H1 (cell line): ENCODE data around the gene ANAPC2. TPM values are rescaled to one million over a fixed set of nuclear protein-coding genes. Genes with fewer than 3 reads are reported as not detected.

Source experiments
- CTCF ChIA-PET: fragments of 300-600 bp; sonication (Branson Sonifier 250); formaldehyde crosslinking; loops from one replicate; lab custom pipeline; 2021; ENCODE audit not compliant: partially characterized antibody; lab: Charles Lee
- POLR2A ChIA-PET: fragments of 300-600 bp; sonication (Branson Sonifier 250); formaldehyde crosslinking; loops from one replicate; lab custom pipeline; 2021; ENCODE audit warnings: inconsistent platforms; ENCODE audit not compliant: partially characterized antibody; lab: Charles Lee
- DNase-seq, 2 experiments: peaks; one replicate each; pipeline versions ENCODE4 v3.0.0 to v3.0.0-alpha.2; 2010 to 2022; ENCODE audit warnings: low spot score in 2 of 2, low read depth in 1 of 2, mixed read lengths in 1 of 2
- FAIRE-seq: peaks from 2 replicates; lab custom pipeline; 2011; peaks lifted over from hg19 to GRCh38; lab: Jason Lieb, UNC
- H2AFZ ChIP-seq: 2 replicates; pipeline ENCODE4 v1.8.1; 2012; ENCODE audit warnings: low read length, inconsistent platforms
- H2AK5ac ChIP-seq: 2 replicates; pipeline ENCODE4 v1.6.1; 2013; ENCODE audit warnings: low read depth, low read length
- H2BK120ac ChIP-seq: replicated peaks from 2 replicates; pipeline ENCODE3; 2013; ENCODE audit warnings: low read depth, low read length, inconsistent platforms
- H2BK12ac ChIP-seq: 2 replicates; pipeline ENCODE4 v1.6.1; 2013; ENCODE audit warnings: low read depth, low read length
- H2BK15ac ChIP-seq: 2 replicates; pipeline ENCODE4 v1.6.1; 2013; ENCODE audit warnings: low read length
- H2BK20ac ChIP-seq: 2 replicates; pipeline ENCODE4 v1.6.1; 2013; ENCODE audit warnings: low read length
- H2BK5ac ChIP-seq: 2 replicates; pipeline ENCODE4 v1.6.1; 2013; ENCODE audit warnings: low read depth, low read length
- H3K14ac ChIP-seq: 2 replicates; pipeline ENCODE4 v1.6.1; 2013; ENCODE audit warnings: inconsistent platforms; ENCODE audit not compliant: insufficient read length
- H3K18ac ChIP-seq: 2 replicates; pipeline ENCODE4 v1.6.1; 2013; ENCODE audit warnings: low read length; ENCODE audit errors: extremely low read depth
- H3K23ac ChIP-seq: 2 replicates; pipeline ENCODE4 v1.6.1; 2013; ENCODE audit warnings: inconsistent platforms; ENCODE audit not compliant: insufficient read length
- H3K23me2 ChIP-seq: 2 replicates; pipeline ENCODE4 v1.6.1; 2013; ENCODE audit warnings: low read depth, low read length
- H3K27ac ChIP-seq: 2 replicates; pipeline ENCODE4 v1.6.1; 2011; ENCODE audit warnings: low read depth, low read length, inconsistent platforms
- H3K27me3 ChIP-seq, 4 experiments: replicated peaks in 1 of 4; 1 replicate in 1 of 4; 2 replicates in 3 of 4; pipeline versions ENCODE4 v1.6.1 to v1.8.1; 2011 to 2013; ENCODE audit warnings: low read length in 3 of 4, mild to moderate bottlenecking in 3 of 4, inconsistent platforms in 2 of 4, mixed read lengths in 2 of 4, moderate library complexity in 1 of 4; ENCODE audit not compliant: control insufficient read depth in 3 of 4, insufficient read depth in 3 of 4; ENCODE audit errors: extremely low read depth in 1 of 4
- H3K36me3 ChIP-seq, 4 experiments: 2 replicates each; pipeline versions ENCODE4 v1.6.1 to v1.8.1; 2011 to 2013; ENCODE audit warnings: mild to moderate bottlenecking in 4 of 4, low read length in 3 of 4, moderate library complexity in 2 of 4, control low read depth in 1 of 4, inconsistent platforms in 1 of 4; ENCODE audit not compliant: insufficient read depth in 4 of 4, control insufficient read depth in 2 of 4
- H3K4ac ChIP-seq: replicated peaks from 2 replicates; pipeline ENCODE3; 2013; ENCODE audit warnings: low read length, low read depth, mixed read lengths, inconsistent platforms; ENCODE audit not compliant: insufficient read length
- H3K4me1 ChIP-seq, 4 experiments: replicated peaks in 1 of 4; 1 replicate in 1 of 4; 2 replicates in 3 of 4; pipeline versions ENCODE4 v1.6.1 to v1.8.1; 2011 to 2013; ENCODE audit warnings: low read length in 3 of 4, inconsistent platforms in 2 of 4, mixed read lengths in 1 of 4; ENCODE audit not compliant: insufficient read depth in 4 of 4, control insufficient read depth in 3 of 4
- H3K4me2 ChIP-seq, 2 experiments: 2 replicates each; pipeline versions ENCODE4 v1.6.1 to v1.8.1; 2011 to 2013; ENCODE audit warnings: low read depth in 2 of 2, low read length in 2 of 2, control low read depth in 1 of 2, inconsistent platforms in 1 of 2, mild to moderate bottlenecking in 1 of 2; ENCODE audit not compliant: insufficient read depth in 1 of 2
- H3K4me3 ChIP-seq, 4 experiments: fragments of 200-600, 300-600 bp in 1 of 4; sonication (generic), shearing (Covaris generic), sonication (Bioruptor Twin) in 1 of 4; 2 replicates each; pipeline versions ENCODE4 v1.5.1 to v1.8.1; 2011 to 2016; ENCODE audit warnings: low read length in 4 of 4, low read depth in 3 of 4, control low read depth in 2 of 4, inconsistent platforms in 2 of 4, mild to moderate bottlenecking in 2 of 4, mixed read lengths in 1 of 4, moderate library complexity in 1 of 4; ENCODE audit not compliant: insufficient read depth in 2 of 4; ENCODE audit errors: extremely low read depth in 1 of 4
- H3K56ac ChIP-seq: replicated peaks from 2 replicates; pipeline ENCODE3; 2013; ENCODE audit warnings: low read depth, mild to moderate bottlenecking, mixed read lengths, low read length, inconsistent platforms; ENCODE audit not compliant: insufficient read length
- H3K79me1 ChIP-seq: 2 replicates; pipeline ENCODE4 v1.6.1; 2013; ENCODE audit warnings: low read depth, low read length, control low read depth
- H3K79me2 ChIP-seq, 2 experiments: 2 replicates each; pipeline versions ENCODE4 v1.6.1 to v1.8.1; 2012 to 2013; ENCODE audit warnings: low read length in 2 of 2, mild to moderate bottlenecking in 2 of 2, inconsistent platforms in 1 of 2; ENCODE audit not compliant: insufficient read depth in 2 of 2, control insufficient read depth in 1 of 2
- H3K9ac ChIP-seq, 4 experiments: replicated peaks in 1 of 4; 1 replicate in 1 of 4; 2 replicates in 3 of 4; pipeline versions ENCODE4 v1.6.1 to v1.8.1; 2011 to 2013; ENCODE audit warnings: low read depth in 3 of 4, low read length in 3 of 4, control low read depth in 2 of 4, mild to moderate bottlenecking in 2 of 4, moderate library complexity in 2 of 4, inconsistent platforms in 1 of 4; ENCODE audit errors: extremely low read depth in 1 of 4
- H3K9me3 ChIP-seq, 2 experiments: 2 replicates each; pipeline versions ENCODE4 v1.6.1 to v1.8.1; 2012 to 2013; ENCODE audit warnings: mild to moderate bottlenecking in 2 of 2, moderate library complexity in 2 of 2, control low read depth in 1 of 2, inconsistent platforms in 1 of 2, low read depth in 1 of 2, low read length in 1 of 2, mixed read lengths in 1 of 2; ENCODE audit not compliant: insufficient read depth in 2 of 2
- H4K20me1 ChIP-seq, 2 experiments: replicated peaks in 1 of 2; 2 replicates each; pipeline versions ENCODE3 to v1.8.1; 2011 to 2013; ENCODE audit warnings: inconsistent platforms in 2 of 2, low read length in 2 of 2, mild to moderate bottlenecking in 1 of 2; ENCODE audit not compliant: insufficient read depth in 2 of 2, control insufficient read depth in 1 of 2
- H4K5ac ChIP-seq: 2 replicates; pipeline ENCODE4 v1.6.1; 2013; ENCODE audit warnings: low read length, low read depth, mixed read lengths, inconsistent platforms; ENCODE audit not compliant: insufficient read length
- H4K8ac ChIP-seq: 2 replicates; pipeline ENCODE4 v1.8.0; 2013; ENCODE audit warnings: mild to moderate bottlenecking, moderate library complexity, low read length, inconsistent platforms; ENCODE audit not compliant: insufficient read depth; ENCODE audit errors: extremely low read depth
- H4K91ac ChIP-seq: replicated peaks from 2 replicates; pipeline ENCODE3; 2013; ENCODE audit warnings: low read length, mixed read lengths, inconsistent platforms; ENCODE audit not compliant: insufficient read length
- BRCA1 ChIP-seq: IDR thresholded peaks from 2 replicates; pipeline ENCODE4 v1.6.1; 2012; ENCODE audit warnings: low read depth, low read length, improper control_type of control experiment
- CEBPB ChIP-seq: IDR thresholded peaks from 2 replicates; pipeline ENCODE4 v1.6.1; 2012; ENCODE audit warnings: low read depth, low read length
- CHD1 ChIP-seq: IDR thresholded peaks from 2 replicates; pipeline ENCODE4 v1.6.1; 2012; ENCODE audit warnings: low read depth, low read length, improper control_type of control experiment
- EGR1 ChIP-seq: IDR thresholded peaks from 2 replicates; pipeline ENCODE4 v1.6.1; 2011; ENCODE audit warnings: low read depth, low read length, borderline replicate concordance
- EP300 ChIP-seq, 2 experiments: IDR thresholded peaks; 1 replicate in 1 of 2; 2 replicates in 1 of 2; pipeline ENCODE4 v1.6.1; 2011 to 2012; ENCODE audit warnings: low read depth in 2 of 2, low read length in 2 of 2, mild to moderate bottlenecking in 2 of 2, borderline replicate concordance in 1 of 2, inconsistent platforms in 1 of 2, moderate library complexity in 1 of 2
- HDAC2 ChIP-seq, 2 experiments: fragments of 300-600 bp in 1 of 2; sonication (generic) in 1 of 2; IDR thresholded peaks; 2 replicates each; pipeline ENCODE4 v1.6.1; 2011 to 2012; ENCODE audit warnings: low read depth in 2 of 2, low read length in 2 of 2, mild to moderate bottlenecking in 2 of 2, moderate library complexity in 2 of 2, borderline replicate concordance in 1 of 2, inconsistent platforms in 1 of 2
- KDM1A ChIP-seq: fragments of 200-600, 300-600 bp; sonication (generic); IDR thresholded peaks from 2 replicates; pipeline ENCODE4 v1.7.1; 2016; ENCODE audit warnings: mild to moderate bottlenecking, low read length, borderline replicate concordance
- PHF8 ChIP-seq: fragments of 200-600 bp; sonication (generic); conservative IDR thresholded peaks from 2 replicates; pipeline ENCODE4 v1.7.1; 2012; ENCODE audit warnings: low read depth, mild to moderate bottlenecking, inconsistent platforms, low read length, moderate library complexity
- POLR2AphosphoS5 ChIP-seq: IDR thresholded peaks from 2 replicates; pipeline ENCODE4 v1.6.1; 2011; ENCODE audit warnings: low read depth, low read length
- SUZ12 ChIP-seq: fragments of 200-600 bp; sonication (generic); IDR thresholded peaks from 2 replicates; pipeline ENCODE4 v1.6.1; 2012; ENCODE audit warnings: mild to moderate bottlenecking, inconsistent platforms, low read length, moderate library complexity, mixed read lengths
- YY1 ChIP-seq: IDR thresholded peaks from 2 replicates; pipeline ENCODE4 v1.6.1; 2011; ENCODE audit warnings: low read depth, mild to moderate bottlenecking, low read length
- WGBS, 2 experiments: shearing (Covaris generic) in 1 of 2; methylation state at CpG; one replicate each; pipeline versions ENCODE4 v1.1.6 to v1.1.7; 2013 to 2015; ENCODE audit warnings: low lambda C conversion rate in 2 of 2, mixed read lengths in 2 of 2, inconsistent platforms in 1 of 2, low coverage in 1 of 2, missing lambda C conversion rate in 1 of 2; ENCODE audit not compliant: insufficient replicate concordance in 2 of 2, insufficient coverage in 1 of 2, insufficient read length in 1 of 2; ENCODE audit errors: extremely low coverage in 1 of 2, missing lambda C conversion rate in 1 of 2; 5-methylcytosine and 5-hydroxymethylcytosine counted together
- polyA plus RNA-seq, 7 experiments: library from polyadenylated mRNA; depleted of rRNA in 3 of 7; stranded (reverse) in 5 of 7; unstranded in 2 of 7; fragments of >200 nt in 5 of 7; fragments of 200-250 nt in 2 of 7; gene quantifications; 1 replicate in 5 of 7; 2 replicates in 1 of 7; 4 replicates in 1 of 7; pipeline versions ENCODE4 v1.2.1 to v1.2.3, GENCODE V29; 2011 to 2013; ENCODE audit warnings: missing spikeins in 2 of 7, mixed read lengths in 2 of 7
- total RNA-seq: library from RNA; stranded (reverse); fragmentation: NEBNext Ultra II Directional; extraction: Animal tissue kit (Norgen Biotek cat#: 25700); gene quantifications from 2 replicates; pipeline ENCODE4 v1.2.1, GENCODE V29; 2021
- TF ChIP-seq, protein P1 (sequence below): IDR thresholded peaks from 2 replicates; pipeline ENCODE4 v1.6.1; 2011; ENCODE audit warnings: low read depth, mild to moderate bottlenecking, low read length; ENCODE audit not compliant: insufficient read depth
- TF ChIP-seq, protein P2 (sequence below): IDR thresholded peaks from 2 replicates; pipeline ENCODE4 v1.6.1; 2012; ENCODE audit warnings: inconsistent platforms

The ANAPC2 gene
- total and polyA plus RNA-seq, 2 of the 8 experiments (the other 6 are each of a cell fraction or from before 2014, with no cell fraction given), result 30.2 to 37.7 TPM

DNA sequence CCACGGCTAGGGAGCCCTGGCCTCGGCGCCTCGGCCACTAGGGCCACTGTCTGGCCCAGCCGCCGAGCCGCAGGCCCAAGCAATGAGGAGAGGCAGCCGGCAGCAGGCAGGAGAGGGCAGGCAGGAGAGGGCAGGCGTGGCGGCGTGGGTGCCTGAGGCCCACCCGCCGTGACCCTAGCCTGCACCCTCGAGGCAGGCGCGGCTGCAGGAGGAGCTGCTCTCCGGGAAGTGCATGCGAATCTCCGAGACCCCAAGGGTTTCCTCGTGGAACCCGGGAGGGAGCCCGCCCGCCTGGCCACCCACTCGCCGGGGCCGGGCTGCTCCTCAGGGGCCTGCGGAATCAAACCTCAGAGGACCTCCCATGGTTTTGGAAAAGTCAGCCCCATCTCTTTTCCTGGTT is 40.1 kb downstream of the ANAPC2 start:
- Histone ChIP-seq H2BK12ac (no peak overlapping the region), H3K4me2 (no peak overlapping the region), H3K79me1 (no peaks in the 10 kb centered on the region), H3K4me1 (peaks cover 0 to 9% (median 0%) of the 10 kb centered on the region in 4 experiments; a peak in 1 of 7 replicates), H3K18ac (no peak overlapping the region), H2BK120ac (no peak overlapping the region), H4K5ac (no peak overlapping the region), H2BK15ac (no peak overlapping the region), H3K27me3 (peaks cover 0 to 7% (median 6%) of the 10 kb centered on the region in 4 experiments; a peak in 4 of 7 replicates), H3K36me3 (no peaks in the 10 kb centered on the region; a peak in 1 of 8 replicates), H3K79me2 (no peaks in the 10 kb centered on the region; a peak in 1 of 4 replicates), H3K9ac (no peak overlapping the region), H2BK20ac (no peak overlapping the region), H2AK5ac (no peak overlapping the region), H3K9me3 (peaks cover 0 to 5% of the 10 kb centered on the region in 2 experiments; a peak in 3 of 4 replicates), H3K27ac (no peak overlapping the region), H3K23ac (no peak overlapping the region), H3K23me2 (peaks cover 2% of the 10 kb centered on the region; the same call in 1 of the 2 replicates), H4K91ac (no peak overlapping the region), H3K4ac (no peak overlapping the region), H4K8ac (no peak overlapping the region), H3K56ac (no peak overlapping the region), H3K14ac (no peak overlapping the region), H4K20me1 (peaks cover 3 to 14% of the 10 kb centered on the region in 2 experiments), H2AFZ (no peak overlapping the region), H3K4me3 (no peak overlapping the region), H2BK5ac (no peak overlapping the region)
- ChIA-PET POLR2A (interaction anchor here (0.8 to 1.2 kb wide), 4 partner anchors 14 to 75 kb away, joined by 3 to 4 read pairs (median 4); no protein-coding TSS in a partner anchor), CTCF (interaction anchor here (3.6 kb wide), 1 partner anchor 9 kb away, joined by 24 read pairs; the partner anchor contains the start of gene GRIN1)
- 85% methylated on average over 20 of the region's 27 CpGs; no CpG with 5 or more reads in 1 of the 2 experiments for WGBS, 2 experiments
- FAIRE-seq (no peak), DNase-seq (no peak)
- TF ChIP-seq POLR2AphosphoS5 (no peak), YY1 (no peak), SUZ12 (no peak), BRCA1 (no peak), KDM1A (no peak), CEBPB (no peak), EGR1 (no peak), HDAC2 (IDR thresholded peaks at IDR 0.05; ENCODE audit: borderline replicate concordance in 1 of 2, low read depth in 2 of 2, low read length in 2 of 2) (no peak), EP300 (IDR thresholded peaks at IDR 0.05; ENCODE audit: borderline replicate concordance in 1 of 2, low read depth in 2 of 2, low read length in 2 of 2) (no peak), CHD1 (no peak), PHF8 (no peak)
- TF ChIP-seq, protein P1, sequence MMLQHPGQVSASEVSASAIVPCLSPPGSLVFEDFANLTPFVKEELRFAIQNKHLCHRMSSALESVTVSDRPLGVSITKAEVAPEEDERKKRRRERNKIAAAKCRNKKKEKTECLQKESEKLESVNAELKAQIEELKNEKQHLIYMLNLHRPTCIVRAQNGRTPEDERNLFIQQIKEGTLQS, result no peak
- TF ChIP-seq, protein P2, sequence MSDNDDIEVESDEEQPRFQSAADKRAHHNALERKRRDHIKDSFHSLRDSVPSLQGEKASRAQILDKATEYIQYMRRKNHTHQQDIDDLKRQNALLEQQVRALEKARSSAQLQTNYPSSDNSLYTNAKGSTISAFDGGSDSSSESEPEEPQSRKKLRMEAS, result no peak
